ENCODE results near the gene MISFA.
"Not testable (repeated sequence)": the region's sequence is repeated elsewhere in the genome, so short reads cannot be mapped to it uniquely, and the experiment has no call there.

Gene MISFA

DNA sequence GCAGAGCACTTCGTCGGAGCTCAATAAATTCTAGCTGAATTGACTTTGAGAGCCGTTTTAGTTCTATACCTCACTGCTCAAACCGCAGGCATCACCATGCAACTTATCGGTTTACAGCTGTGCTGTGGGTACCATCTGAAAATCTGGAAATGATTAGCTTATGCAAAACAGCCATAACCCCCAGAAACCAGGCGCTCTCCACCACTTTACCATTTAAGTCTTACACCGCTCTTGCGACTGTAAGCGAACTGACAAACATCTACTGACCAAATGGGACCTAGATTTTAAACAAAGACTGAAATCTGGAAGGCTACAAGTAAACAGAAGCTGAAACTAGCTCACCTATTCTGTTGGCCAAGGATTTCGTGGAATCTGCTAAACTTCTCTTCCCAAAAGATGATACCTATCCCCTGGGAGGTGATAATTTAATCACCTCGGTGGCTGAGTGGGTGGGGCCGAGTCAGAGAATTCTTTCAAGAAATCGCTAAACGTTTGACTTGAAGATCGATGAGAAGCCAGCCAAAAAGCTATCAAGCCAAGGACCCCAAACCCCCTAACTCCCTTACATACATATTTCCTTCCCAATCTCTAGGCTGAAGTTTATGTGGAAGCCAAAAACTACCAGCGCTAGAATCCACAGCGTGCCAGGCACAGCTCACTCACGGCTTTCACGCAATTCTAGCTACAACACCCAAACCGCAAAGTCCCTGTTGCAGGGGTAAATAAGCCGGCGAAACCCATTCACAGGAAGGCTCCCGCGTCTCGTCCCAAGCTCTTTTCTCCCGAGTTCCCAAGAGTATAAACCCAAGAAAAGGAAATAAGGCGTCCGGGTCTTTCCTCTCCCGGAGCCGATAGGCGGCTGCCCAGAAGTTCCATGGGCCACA, 33.9 kb downstream of the MISFA start:
- Histone ChIP-seq H3K9me3 (ENCODE audit: low read depth, low read length) (no peaks in the 10 kb centered on the region), H3K9ac (ENCODE audit: insufficient read length) (peak overlapping the region; percentile 92), H3K4me3 (peak overlapping the region; percentile 99), H3K27ac (peak overlapping the region; percentile 19), H3K36me3 (ENCODE audit: insufficient read depth, low read length) (no peaks in the 10 kb centered on the region)
- no peak for TF ChIP-seq POLR2AphosphoS5 (IDR thresholded peaks at IDR 0.05; ENCODE audit: borderline replicate concordance, low read depth, low read length)
- peak; percentile 19 for TF ChIP-seq FOXP2 (optimal IDR thresholded peaks at IDR 0.05; ENCODE audit: control extremely low read depth, extremely low read length, insufficient read depth)
- DNase-seq (ENCODE audit: low read depth, low spot score) = peak; percentile 50

DNA sequence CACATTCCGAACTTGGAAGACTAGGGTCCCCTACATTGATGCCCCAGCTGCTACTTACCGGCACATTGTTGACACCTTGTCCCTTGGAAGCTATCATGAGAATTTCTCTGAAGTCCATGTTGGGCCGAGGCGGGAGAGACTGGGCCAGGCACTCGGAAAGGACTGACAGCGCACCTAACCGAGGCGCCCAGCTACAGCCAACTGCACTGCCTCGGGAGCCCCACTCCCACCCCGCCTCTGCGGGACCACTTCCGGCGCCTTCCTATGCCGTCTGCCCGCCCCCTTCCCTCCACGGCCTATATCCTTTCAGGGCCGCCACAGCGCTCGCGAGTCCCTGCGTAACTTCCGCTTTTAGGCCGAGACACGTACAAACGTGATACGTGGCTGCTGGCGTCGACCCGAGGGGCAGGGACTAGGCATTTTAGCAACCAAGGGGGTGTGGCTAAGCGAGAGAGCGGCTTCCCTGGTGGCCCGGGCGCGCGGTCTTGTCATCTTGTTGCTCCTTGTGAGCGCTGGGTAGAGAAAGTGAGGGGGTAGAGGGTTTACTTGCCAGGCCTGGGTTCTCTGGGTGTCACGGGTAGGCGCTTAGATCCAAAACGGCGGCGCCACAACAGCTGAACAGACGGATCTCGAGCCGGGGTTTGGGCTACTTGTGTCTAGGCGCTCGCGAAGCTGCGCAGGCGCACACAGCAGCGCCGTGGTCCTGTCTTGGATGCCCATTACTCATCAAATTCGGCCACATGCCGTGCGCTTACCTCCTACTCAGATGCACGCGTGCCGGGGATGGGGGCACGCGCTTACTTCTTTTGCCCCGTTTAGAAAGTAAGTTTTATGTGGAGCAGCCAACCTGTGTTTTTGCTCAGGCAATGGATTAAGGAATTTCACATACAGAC, 34.8 kb downstream of the MISFA start, which contains the start of gene SPTY2D1:
SPTY2D1 (minus strand) TSS at position 203 of the 893 bp plus-strand sequence; CDS start at position 118, 85 bp downstream.
- Histone ChIP-seq H3K4me3 (peak within 1 kb of the TSS; percentile 99), H3K9me3 (ENCODE audit: low read depth, low read length) (no peaks in the 10 kb centered on the region), H3K36me3 (ENCODE audit: insufficient read depth, low read length) (no peaks in the 10 kb centered on the region), H3K27ac (peak within 1 kb of the TSS; percentile 90), H3K9ac (ENCODE audit: insufficient read length) (peak within 1 kb of the TSS; percentile 92)
- DNase-seq (ENCODE audit: low read depth, low spot score) = peak; percentile 94
- peak; percentile 99 for TF ChIP-seq POLR2AphosphoS5 (IDR thresholded peaks at IDR 0.05; ENCODE audit: borderline replicate concordance, low read depth, low read length)
- no peak for TF ChIP-seq EZH2 (IDR thresholded peaks at IDR 0.05)
- no peak for TF ChIP-seq FOXP2 (optimal IDR thresholded peaks at IDR 0.05; ENCODE audit: control extremely low read depth, extremely low read length, insufficient read depth)

DNA sequence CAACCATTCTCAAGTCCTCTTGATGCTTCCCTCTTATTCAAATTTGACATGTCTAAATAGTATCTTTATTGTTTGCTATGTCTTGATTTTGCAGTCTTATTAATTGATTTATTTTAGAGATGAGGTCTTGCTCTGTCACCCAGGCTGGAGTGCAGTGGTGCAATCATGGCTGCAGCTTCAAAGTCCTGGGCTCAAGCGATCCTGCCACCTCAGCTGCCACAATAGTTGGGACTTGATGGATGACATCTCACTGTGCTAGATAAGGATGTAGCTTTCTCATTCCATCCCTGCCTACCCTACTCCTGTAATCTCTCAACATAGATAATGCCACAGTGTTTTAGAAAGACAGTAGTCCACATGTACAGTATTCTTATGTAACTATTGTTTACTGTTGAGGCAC, 42.1 kb downstream of the MISFA start:
- TF ChIP-seq POLR2AphosphoS5 (IDR thresholded peaks at IDR 0.05; ENCODE audit: borderline replicate concordance, low read depth, low read length) (no peak), FOXP2 (optimal IDR thresholded peaks at IDR 0.05; ENCODE audit: control extremely low read depth, extremely low read length, insufficient read depth) (no peak), EZH2 (IDR thresholded peaks at IDR 0.05) (no peak)

DNA sequence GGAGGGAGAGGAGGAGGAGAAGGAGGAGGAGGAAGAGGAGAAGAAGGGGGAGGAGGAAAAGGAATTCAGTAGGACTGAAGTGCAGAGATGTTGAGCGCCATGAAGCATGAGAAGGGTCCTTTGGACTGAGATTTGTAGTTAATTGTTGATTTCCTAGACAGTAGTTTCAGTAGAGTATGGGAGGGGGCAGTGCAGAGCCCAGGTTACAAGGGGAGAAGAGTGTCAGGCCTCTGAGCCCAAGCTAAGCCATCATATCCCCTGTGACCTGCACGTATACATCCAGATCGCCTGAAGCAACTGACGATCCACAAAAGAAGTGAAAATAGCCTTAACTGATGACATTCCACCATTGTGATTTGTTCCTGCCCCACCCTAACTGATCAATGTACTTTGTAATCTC, 43.4 kb downstream of the MISFA start:
- not testable (repeated sequence) for H3K4me3 ChIP-seq; H3K9me3 ChIP-seq (ENCODE audit: low read depth, low read length); DNase-seq (ENCODE audit: low read depth, low spot score); H3K36me3 ChIP-seq (ENCODE audit: insufficient read depth, low read length); H3K9ac ChIP-seq (ENCODE audit: insufficient read length); H3K27ac ChIP-seq

More for the DNA sequence above, 42.1 kb downstream of the MISFA start:
- Histone ChIP-seq H3K9ac (ENCODE audit: insufficient read length) (no peak overlapping the region), H3K36me3 (ENCODE audit: insufficient read depth, low read length) (no peaks in the 10 kb centered on the region), H3K9me3 (ENCODE audit: low read depth, low read length) (no peaks in the 10 kb centered on the region), H3K27ac (no peak overlapping the region), H3K4me3 (no peak overlapping the region)
- no peak for DNase-seq (ENCODE audit: low read depth, low spot score)

DNA sequence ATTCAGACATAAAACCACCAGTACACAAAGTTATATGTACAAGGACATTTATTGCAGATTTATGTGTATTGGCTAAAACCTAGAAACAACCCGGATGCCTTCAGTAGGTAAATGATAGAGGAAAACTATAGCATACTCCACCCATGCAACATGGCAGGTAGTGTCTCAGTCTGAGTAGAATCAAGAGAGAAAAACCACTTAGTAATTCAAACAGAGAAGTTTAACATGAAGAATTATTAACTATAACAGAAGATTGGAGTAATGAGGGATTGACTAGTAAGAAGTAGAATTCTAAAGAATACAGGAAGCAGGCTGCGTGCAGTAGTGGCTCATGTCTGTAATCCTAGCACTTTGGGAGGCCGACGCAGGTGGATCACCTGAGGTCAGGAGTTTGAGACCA, 50.8 kb downstream of the MISFA start:
- Histone ChIP-seq H3K4me3 (no peak overlapping the region), H3K9me3 (ENCODE audit: low read depth, low read length) (no peaks in the 10 kb centered on the region), H3K9ac (ENCODE audit: insufficient read length) (no peak overlapping the region), H3K36me3 (ENCODE audit: insufficient read depth, low read length) (no peaks in the 10 kb centered on the region), H3K27ac (no peak overlapping the region)
- TF ChIP-seq EZH2 (IDR thresholded peaks at IDR 0.05) (no peak), FOXP2 (optimal IDR thresholded peaks at IDR 0.05; ENCODE audit: control extremely low read depth, extremely low read length, insufficient read depth) (no peak), POLR2AphosphoS5 (IDR thresholded peaks at IDR 0.05; ENCODE audit: borderline replicate concordance, low read depth, low read length) (no peak)
- DNase-seq (ENCODE audit: low read depth, low spot score) = no peak

DNA sequence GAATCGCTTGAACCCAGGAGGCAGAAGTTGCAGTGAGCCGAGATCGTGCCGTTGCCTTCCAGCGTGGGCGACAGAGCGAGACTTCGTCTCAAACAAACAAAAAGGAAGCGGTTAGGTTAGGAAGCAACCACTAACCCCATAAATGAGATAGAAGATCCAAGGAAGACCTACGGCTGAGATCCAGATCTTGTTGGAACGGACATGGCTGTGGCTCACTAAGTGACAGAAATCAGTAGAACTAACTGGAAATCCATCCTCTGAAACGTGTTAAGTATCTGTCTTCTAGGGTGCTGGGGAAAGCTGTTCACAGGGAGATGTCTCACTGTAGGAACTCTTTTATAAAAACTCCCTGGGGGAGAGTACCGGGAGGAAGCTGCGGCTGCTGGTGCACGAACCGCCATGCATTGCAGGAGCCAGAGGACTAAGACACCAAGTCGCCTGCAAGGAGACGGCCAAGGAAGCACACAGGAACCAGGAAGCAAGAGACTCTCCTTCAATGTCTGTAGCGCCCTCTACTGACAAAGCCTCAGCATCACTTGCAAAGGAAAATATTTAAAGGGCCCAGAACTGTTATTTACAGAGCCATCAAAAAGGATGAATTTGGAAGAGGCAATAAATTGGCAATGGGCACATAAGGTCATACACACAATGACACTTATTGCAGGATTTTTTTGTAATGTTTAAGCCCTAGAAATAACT, 51.4 kb downstream of the MISFA start:
- H3K36me3 ChIP-seq (ENCODE audit: insufficient read depth, low read length) = no peaks in the 10 kb centered on the region
- no peak overlapping the region for H3K9ac ChIP-seq (ENCODE audit: insufficient read length)
- H3K9me3 ChIP-seq (ENCODE audit: low read depth, low read length) = no peaks in the 10 kb centered on the region
- H3K27ac ChIP-seq = no peak overlapping the region
- TF ChIP-seq FOXP2 (optimal IDR thresholded peaks at IDR 0.05; ENCODE audit: control extremely low read depth, extremely low read length, insufficient read depth) (no peak), POLR2AphosphoS5 (IDR thresholded peaks at IDR 0.05; ENCODE audit: borderline replicate concordance, low read depth, low read length) (no peak), EZH2 (IDR thresholded peaks at IDR 0.05) (no peak)
- DNase-seq (ENCODE audit: low read depth, low spot score) = peak; percentile 56
- H3K4me3 ChIP-seq = no peak overlapping the region
